ENCODE results near the gene TRMU. TPM values are rescaled to one million over a fixed set of nuclear protein-coding genes. Genes with fewer than 3 reads are reported as not detected.

Gene TRMU
- polyA plus RNA-seq, 1 donor (not counting 4 experiments of a cell fraction or from before 2014, with no cell fraction given), result 33.6 TPM

GRCh38 chr22:46295277-46295971 lies 40.1 kb upstream of the TRMU start:
- no peak for TF ChIP-seq EZH2 (IDR thresholded peaks at IDR 0.05; ENCODE audit: low read length)
- TF ChIP-seq, protein P1, sequence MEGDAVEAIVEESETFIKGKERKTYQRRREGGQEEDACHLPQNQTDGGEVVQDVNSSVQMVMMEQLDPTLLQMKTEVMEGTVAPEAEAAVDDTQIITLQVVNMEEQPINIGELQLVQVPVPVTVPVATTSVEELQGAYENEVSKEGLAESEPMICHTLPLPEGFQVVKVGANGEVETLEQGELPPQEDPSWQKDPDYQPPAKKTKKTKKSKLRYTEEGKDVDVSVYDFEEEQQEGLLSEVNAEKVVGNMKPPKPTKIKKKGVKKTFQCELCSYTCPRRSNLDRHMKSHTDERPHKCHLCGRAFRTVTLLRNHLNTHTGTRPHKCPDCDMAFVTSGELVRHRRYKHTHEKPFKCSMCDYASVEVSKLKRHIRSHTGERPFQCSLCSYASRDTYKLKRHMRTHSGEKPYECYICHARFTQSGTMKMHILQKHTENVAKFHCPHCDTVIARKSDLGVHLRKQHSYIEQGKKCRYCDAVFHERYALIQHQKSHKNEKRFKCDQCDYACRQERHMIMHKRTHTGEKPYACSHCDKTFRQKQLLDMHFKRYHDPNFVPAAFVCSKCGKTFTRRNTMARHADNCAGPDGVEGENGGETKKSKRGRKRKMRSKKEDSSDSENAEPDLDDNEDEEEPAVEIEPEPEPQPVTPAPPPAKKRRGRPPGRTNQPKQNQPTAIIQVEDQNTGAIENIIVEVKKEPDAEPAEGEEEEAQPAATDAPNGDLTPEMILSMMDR (optimal IDR thresholded peaks at IDR 0.05 in 1 of 3, IDR thresholded peaks at IDR 0.05 in 1 of 3, conservative IDR thresholded peaks at IDR 0.05 in 1 of 3; ENCODE audit: extremely low read depth in 1 of 3, insufficient read depth in 2 of 3, low read length in 3 of 3), result no peak
- Histone ChIP-seq H3K9me1 (ENCODE audit: control insufficient read depth, extremely low read depth, insufficient read depth, low read length) (no peaks in the 10 kb centered on the region), H3K27ac (ENCODE audit: control insufficient read depth, insufficient read depth, low read length) (no peak overlapping the region), H3K27me3 (ENCODE audit: control insufficient read depth, extremely low read depth, insufficient read depth, low read length) (peaks cover 1% of the 10 kb centered on the region), H3K36me3 (ENCODE audit: control insufficient read depth in 2 of 2, extremely low read depth in 1 of 2, insufficient read depth in 2 of 2, low read length in 2 of 2) (peaks cover 8 to 17% of the 10 kb centered on the region in 2 experiments), H3K4me1 (ENCODE audit: control insufficient read depth, extremely low read depth, insufficient read depth, low read length) (peaks cover 13% of the 10 kb centered on the region), H3K9me3 (ENCODE audit: control insufficient read depth, low read depth, low read length) (no peaks in the 10 kb centered on the region), H3K79me2 (ENCODE audit: control insufficient read depth, insufficient read depth, low read length) (peaks cover 19% of the 10 kb centered on the region), H2AFZ (ENCODE audit: control insufficient read depth, low read length) (no peak overlapping the region), H3K4me2 (ENCODE audit: control insufficient read depth, extremely low read depth, insufficient read depth, low read depth, low read length) (peak overlapping the region; percentile 98), H3K4me3 (ENCODE audit: control insufficient read depth in 2 of 3, extremely low read depth in 1 of 3, insufficient read depth in 2 of 3, low read depth in 1 of 3, low read length in 3 of 3) (peak overlapping the region in 1 of 3 experiments; percentile 91), H4K20me1 (ENCODE audit: control insufficient read depth, extremely low read depth, insufficient read depth, low read length) (no peaks in the 10 kb centered on the region), H3K9ac (ENCODE audit: control insufficient read depth, extremely low read depth, insufficient read depth, low read length) (no peak overlapping the region)
- no peak for FAIRE-seq
- dilution Hi-C loops (cut with MboI; ENCODE audit: extremely low pct_ligation_motif_present, low sequenced_read_pairs), result no loop called here
- no peak for DNase-seq (ENCODE audit: low read depth, low spot score)

- no peak for TF ChIP-seq EZH2 (IDR thresholded peaks at IDR 0.05; ENCODE audit: low read length)
- TF ChIP-seq, protein P1 (optimal IDR thresholded peaks at IDR 0.05 in 1 of 3, IDR thresholded peaks at IDR 0.05 in 1 of 3, conservative IDR thresholded peaks at IDR 0.05 in 1 of 3; ENCODE audit: extremely low read depth in 1 of 3, insufficient read depth in 2 of 3, low read length in 3 of 3), result peak in 1 of 3 experiments; percentile 57
- no peaks in the 10 kb centered on the region for H3K9me1 ChIP-seq (ENCODE audit: control insufficient read depth, extremely low read depth, insufficient read depth, low read length)
- FAIRE-seq (peak; percentile 83), DNase-seq (ENCODE audit: low read depth, low spot score) (peak; percentile 81)
- H3K9ac ChIP-seq (ENCODE audit: control insufficient read depth, extremely low read depth, insufficient read depth, low read length), result peak within 1 kb of the TSS; percentile 84
- H2AFZ ChIP-seq (ENCODE audit: control insufficient read depth, low read length), result peak within 1 kb of the TSS; percentile 97
- no peaks in the 10 kb centered on the region for H3K9me3 ChIP-seq (ENCODE audit: control insufficient read depth, low read depth, low read length)
- H3K79me2 ChIP-seq (ENCODE audit: control insufficient read depth, insufficient read depth, low read length), result peaks cover 26% of the 10 kb centered on the region
- H3K27me3 ChIP-seq (ENCODE audit: control insufficient read depth, extremely low read depth, insufficient read depth, low read length), result no peaks in the 10 kb centered on the region
- peak within 1 kb of the TSS; percentile 78 for H3K27ac ChIP-seq (ENCODE audit: control insufficient read depth, insufficient read depth, low read length)
- peaks cover 8 to 27% of the 10 kb centered on the region in 2 experiments for H3K36me3 ChIP-seq (ENCODE audit: control insufficient read depth in 2 of 2, extremely low read depth in 1 of 2, insufficient read depth in 2 of 2, low read length in 2 of 2)
- H3K4me3 ChIP-seq (ENCODE audit: control insufficient read depth in 2 of 3, extremely low read depth in 1 of 3, insufficient read depth in 2 of 3, low read depth in 1 of 3, low read length in 3 of 3), result peak within 1 kb of the TSS; percentile 54 to 91 (median 80)
- dilution Hi-C loops (cut with MboI; ENCODE audit: extremely low pct_ligation_motif_present, low sequenced_read_pairs), result no loop called here
- H3K4me1 ChIP-seq (ENCODE audit: control insufficient read depth, extremely low read depth, insufficient read depth, low read length), result peaks cover 13% of the 10 kb centered on the region
- peak within 1 kb of the TSS; percentile 98 for H3K4me2 ChIP-seq (ENCODE audit: control insufficient read depth, extremely low read depth, insufficient read depth, low read depth, low read length)
- H4K20me1 ChIP-seq (ENCODE audit: control insufficient read depth, extremely low read depth, insufficient read depth, low read length), result no peaks in the 10 kb centered on the region
These were observed 39.0 kb upstream of the TRMU start, which contains the start of gene GTSE1 for GRCh38 chr22:46296257-46297150. TSS of gene GTSE1 (plus strand) at chr22:46296870. CDS start at chr22:46297401, 531 bp downstream.

All from keratinocyte (primary cell).